Gastrocnemius medialis (tissue), 4 donors: ENCODE results near the gene TMEM167A. TPM values are rescaled to one million over a fixed set of nuclear protein-coding genes. Genes with fewer than 3 reads are reported as not detected.

Source experiments
- ATAC-seq, 2 donors: fragments of 150-250 bp; one replicate each; pipeline ENCODE4 v1.9.1; 2016
- DNase-seq, 2 donors: peaks; one replicate each; pipeline ENCODE4 v3.0.0-alpha.2; 2019
- H3K27ac ChIP-seq, 4 donors: fragments of 200-600 bp; sonication (generic); 1 replicate in 1 of 4; 2 replicates in 3 of 4; pipeline ENCODE4 v1.5.1; 2016 to 2018; ENCODE audit warnings: mild to moderate bottlenecking in 2 of 4, moderate library complexity in 1 of 4
- H3K27me3 ChIP-seq, 3 donors: fragments of 200-600 bp; sonication (generic) in 2 of 3; 1 replicate in 1 of 3; 2 replicates in 2 of 3; pipeline versions ENCODE4 v1.5.1 to v1.6.0; 2016 to 2019; ENCODE audit warnings: mild to moderate bottlenecking in 1 of 3, moderate library complexity in 1 of 3
- H3K36me3 ChIP-seq, 2 donors: fragments of 200-600 bp; sonication (generic) in 1 of 2; one replicate each; pipeline ENCODE4 v1.5.1; 2017 to 2018
- H3K4me1 ChIP-seq, 2 donors: fragments of 200-600 bp; sonication (generic) in 1 of 2; one replicate each; pipeline ENCODE4 v1.5.1; 2016 to 2017; ENCODE audit warnings: mild to moderate bottlenecking in 2 of 2
- H3K4me3 ChIP-seq, 4 donors: fragments of 200-600 bp; sonication (generic) in 3 of 4; 1 replicate in 1 of 4; 2 replicates in 3 of 4; pipeline ENCODE4 v1.5.1; 2016 to 2019; ENCODE audit warnings: mild to moderate bottlenecking in 2 of 4
- H3K9me3 ChIP-seq, 3 donors: fragments of 200-600 bp; sonication (generic) in 2 of 3; 1 replicate in 1 of 3; 2 replicates in 2 of 3; pipeline ENCODE4 v1.5.1; 2016 to 2019
- POLR2A ChIP-seq, 2 donors: fragments of 450-650 bp; IDR thresholded peaks; one replicate each; pipeline ENCODE4 v1.6.1; 2017; ENCODE audit warnings: antibody characterized with exemption in 2 of 2, mild to moderate bottlenecking in 2 of 2, moderate library complexity in 2 of 2
- in situ Hi-C, 4 donors: fragments of 200-750 bp; cut with MboI; loops; one replicate each; pipeline versions ENCODE4 v1.15.0 to v1.8.0; 2017; ENCODE audit warnings: low sequenced_read_pairs in 4 of 4
- intact Hi-C: fragments of 100-400 bp; cut with DNase I; formaldehyde crosslinking; loops from one replicate; pipeline ENCODE4 v1.15.1; 2023; ENCODE audit warnings: low total_unique reads
- total RNA-seq, 4 donors: library from RNA; depleted of rRNA; stranded (reverse); fragments of >200 nt; gene quantifications; one replicate each; pipeline versions ENCODE4 v1.1.0 to v1.2.3, GENCODE V29; 2016
- TF ChIP-seq, protein P1 (sequence below), 5 experiments: fragments of 450-650 bp in 3 of 5; fragments of 200-600 bp in 2 of 5; sonication (generic) in 2 of 5; IDR thresholded peaks in 4 of 5; conservative IDR thresholded peaks in 1 of 5; 1 replicate in 4 of 5; 2 replicates in 1 of 5; pipeline ENCODE4 v1.5.1; 2016 to 2019; ENCODE audit warnings: antibody characterized with exemption in 5 of 5, mild to moderate bottlenecking in 3 of 5, moderate library complexity in 3 of 5

Gene TMEM167A
- total RNA-seq, 4 donors from 2014 or later, result 16.5 to 24.6 (median 20.0) TPM

DNA sequence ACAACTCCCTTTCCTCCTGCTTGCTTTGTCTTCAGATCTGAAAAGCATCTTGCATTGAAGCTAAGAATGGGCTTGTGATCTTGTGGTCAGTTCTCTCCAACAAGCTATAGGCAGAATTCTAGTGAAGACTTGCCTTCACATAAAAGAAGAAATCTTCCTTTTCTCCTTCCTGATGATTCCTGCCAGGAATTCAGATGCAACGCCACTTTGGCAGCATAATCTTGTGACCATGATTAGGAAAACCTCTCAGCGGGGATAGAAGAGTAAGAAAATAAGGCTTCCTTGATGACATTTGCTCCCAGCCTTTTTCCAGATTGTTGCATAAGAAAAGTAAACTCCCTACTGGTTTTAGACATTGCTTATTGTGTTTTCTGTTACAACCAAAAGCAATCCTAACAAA lies 73.4 kb downstream of the TMEM167A start:
- intact Hi-C loops (no loop called here), in situ Hi-C loops (no loop called here)
- no peak for ATAC-seq
- Histone ChIP-seq H3K4me1 (no peaks in the 10 kb centered on the region), H3K9me3 (no peaks in the 10 kb centered on the region), H3K36me3 (no peaks in the 10 kb centered on the region), H3K27ac (no peak overlapping the region), H3K4me3 (no peak overlapping the region), H3K27me3 (no peaks in the 10 kb centered on the region)
- DNase-seq, result no peak
- no peak for TF ChIP-seq POLR2A (IDR thresholded peaks at IDR 0.05)
- TF ChIP-seq, protein P1, sequence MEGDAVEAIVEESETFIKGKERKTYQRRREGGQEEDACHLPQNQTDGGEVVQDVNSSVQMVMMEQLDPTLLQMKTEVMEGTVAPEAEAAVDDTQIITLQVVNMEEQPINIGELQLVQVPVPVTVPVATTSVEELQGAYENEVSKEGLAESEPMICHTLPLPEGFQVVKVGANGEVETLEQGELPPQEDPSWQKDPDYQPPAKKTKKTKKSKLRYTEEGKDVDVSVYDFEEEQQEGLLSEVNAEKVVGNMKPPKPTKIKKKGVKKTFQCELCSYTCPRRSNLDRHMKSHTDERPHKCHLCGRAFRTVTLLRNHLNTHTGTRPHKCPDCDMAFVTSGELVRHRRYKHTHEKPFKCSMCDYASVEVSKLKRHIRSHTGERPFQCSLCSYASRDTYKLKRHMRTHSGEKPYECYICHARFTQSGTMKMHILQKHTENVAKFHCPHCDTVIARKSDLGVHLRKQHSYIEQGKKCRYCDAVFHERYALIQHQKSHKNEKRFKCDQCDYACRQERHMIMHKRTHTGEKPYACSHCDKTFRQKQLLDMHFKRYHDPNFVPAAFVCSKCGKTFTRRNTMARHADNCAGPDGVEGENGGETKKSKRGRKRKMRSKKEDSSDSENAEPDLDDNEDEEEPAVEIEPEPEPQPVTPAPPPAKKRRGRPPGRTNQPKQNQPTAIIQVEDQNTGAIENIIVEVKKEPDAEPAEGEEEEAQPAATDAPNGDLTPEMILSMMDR (IDR thresholded peaks at IDR 0.05 in 4 of 5, conservative IDR thresholded peaks at IDR 0.05 in 1 of 5), result no peak

Other genes with a start within 250 kb of the TMEM167A start
- 1 to 10 TPM; 1.8 to 3.5 (median 2.6) TPM for gene XRCC4, start 153 bp upstream of the TMEM167A start, total RNA-seq